Osteoblast (primary cell): ENCODE measurements around the gene UBXN6. TPM values are rescaled to one million over a fixed set of nuclear protein-coding genes. Genes with fewer than 3 reads are reported as not detected.
A peak's percentile ranks its signal among the peaks of the same experiment; 100 is the strongest.

ENCODE experiments used
- DNase-seq: peaks from one replicate; pipeline ENCODE4 v3.0.0; 2011; ENCODE audit warnings: low spot score, mixed read lengths; ENCODE audit not compliant: insufficient read length; ENCODE audit errors: missing footprints
- H2AFZ ChIP-seq: 2 replicates; pipeline ENCODE4 v1.6.0; 2011; ENCODE audit warnings: mild to moderate bottlenecking, low read length
- H3K27ac ChIP-seq: 2 replicates; pipeline ENCODE4 v1.5.1; 2011; ENCODE audit warnings: mild to moderate bottlenecking, low read depth, low read length, moderate library complexity
- H3K27me3 ChIP-seq: 2 replicates; pipeline ENCODE4 v1.6.0; 2012; ENCODE audit warnings: mild to moderate bottlenecking, control low read depth, inconsistent platforms, low read length, moderate library complexity; ENCODE audit not compliant: insufficient read depth
- H3K36me3 ChIP-seq: 2 replicates; pipeline ENCODE4 v1.5.1; 2011; ENCODE audit warnings: mild to moderate bottlenecking, low read length, control low read depth, moderate library complexity; ENCODE audit not compliant: insufficient read depth
- H3K4me1 ChIP-seq: 2 replicates; pipeline ENCODE4 v1.5.1; 2011; ENCODE audit warnings: mild to moderate bottlenecking, low read length, control low read depth, moderate library complexity; ENCODE audit not compliant: insufficient read depth
- H3K4me2 ChIP-seq: 2 replicates; pipeline ENCODE4 v1.6.0; 2011; ENCODE audit warnings: mild to moderate bottlenecking, low read length; ENCODE audit not compliant: insufficient read depth
- H3K4me3 ChIP-seq: fragments of 200-600 bp; sonication (generic); 3 replicates; pipeline ENCODE4 v1.5.1; 2012; ENCODE audit warnings: mild to moderate bottlenecking, low read length, inconsistent platforms; ENCODE audit not compliant: insufficient read depth
- H3K79me2 ChIP-seq: 2 replicates; pipeline ENCODE4 v1.6.0; 2012; ENCODE audit warnings: mild to moderate bottlenecking, low read length, control low read depth, inconsistent platforms; ENCODE audit not compliant: insufficient read depth
- H3K9me3 ChIP-seq: 2 replicates; pipeline ENCODE4 v1.5.1; 2011; ENCODE audit warnings: low read depth, low read length, control low read depth
- H4K20me1 ChIP-seq: 2 replicates; pipeline ENCODE4 v1.6.0; 2012; ENCODE audit warnings: mild to moderate bottlenecking, low read length, control low read depth; ENCODE audit not compliant: insufficient read depth
- total RNA-seq: library from RNA; depleted of rRNA; stranded (reverse); fragments of >200 nt; gene quantifications from 2 replicates; pipeline ENCODE4 v1.2.3, GENCODE V29; 2012
- TF ChIP-seq, protein P1 (sequence below): IDR thresholded peaks from 2 replicates; pipeline ENCODE4 v1.5.1; 2011; ENCODE audit warnings: mild to moderate bottlenecking, low read depth, low read length, moderate library complexity; ENCODE audit errors: extremely low read depth

Gene UBXN6
- total RNA-seq, 1 donor = 136 TPM

- Histone ChIP-seq H4K20me1 (peaks cover 4% of the 10 kb centered on the region), H3K4me3 (no peak overlapping the region), H3K27ac (no peak overlapping the region), H3K79me2 (peaks cover 2% of the 10 kb centered on the region), H3K27me3 (no peaks in the 10 kb centered on the region), H3K4me1 (no peaks in the 10 kb centered on the region), H3K4me2 (no peak overlapping the region), H3K36me3 (peaks cover 45% of the 10 kb centered on the region), H3K9me3 (no peaks in the 10 kb centered on the region), H2AFZ (no peak overlapping the region)
- TF ChIP-seq, protein P1, sequence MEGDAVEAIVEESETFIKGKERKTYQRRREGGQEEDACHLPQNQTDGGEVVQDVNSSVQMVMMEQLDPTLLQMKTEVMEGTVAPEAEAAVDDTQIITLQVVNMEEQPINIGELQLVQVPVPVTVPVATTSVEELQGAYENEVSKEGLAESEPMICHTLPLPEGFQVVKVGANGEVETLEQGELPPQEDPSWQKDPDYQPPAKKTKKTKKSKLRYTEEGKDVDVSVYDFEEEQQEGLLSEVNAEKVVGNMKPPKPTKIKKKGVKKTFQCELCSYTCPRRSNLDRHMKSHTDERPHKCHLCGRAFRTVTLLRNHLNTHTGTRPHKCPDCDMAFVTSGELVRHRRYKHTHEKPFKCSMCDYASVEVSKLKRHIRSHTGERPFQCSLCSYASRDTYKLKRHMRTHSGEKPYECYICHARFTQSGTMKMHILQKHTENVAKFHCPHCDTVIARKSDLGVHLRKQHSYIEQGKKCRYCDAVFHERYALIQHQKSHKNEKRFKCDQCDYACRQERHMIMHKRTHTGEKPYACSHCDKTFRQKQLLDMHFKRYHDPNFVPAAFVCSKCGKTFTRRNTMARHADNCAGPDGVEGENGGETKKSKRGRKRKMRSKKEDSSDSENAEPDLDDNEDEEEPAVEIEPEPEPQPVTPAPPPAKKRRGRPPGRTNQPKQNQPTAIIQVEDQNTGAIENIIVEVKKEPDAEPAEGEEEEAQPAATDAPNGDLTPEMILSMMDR = no peak
- DNase-seq = peak; percentile 71
Observed at GRCh38 chr19:4491446-4491845, 33.9 kb upstream of the UBXN6 start.

DNA sequence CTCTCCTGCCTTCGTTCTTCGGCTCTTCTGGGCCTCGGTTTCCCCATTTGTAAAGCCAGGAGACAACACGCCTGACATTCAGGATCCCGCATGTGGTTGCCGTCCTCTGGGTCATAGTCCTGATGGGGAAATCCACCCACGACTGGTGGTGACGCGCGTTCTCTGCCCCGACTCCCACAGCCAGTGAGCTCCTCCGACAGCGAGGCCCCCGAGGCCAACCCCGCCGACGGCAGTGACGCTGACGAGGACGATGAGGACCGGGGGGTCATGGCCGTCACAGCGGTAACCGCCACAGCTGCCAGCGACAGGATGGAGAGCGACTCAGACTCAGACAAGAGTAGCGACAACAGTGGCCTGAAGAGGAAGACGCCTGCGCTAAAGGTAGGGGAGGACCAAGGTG lies 30.9 kb upstream of the UBXN6 start:
- Histone ChIP-seq H3K27me3 (no peaks in the 10 kb centered on the region), H3K9me3 (no peaks in the 10 kb centered on the region), H3K4me1 (no peaks in the 10 kb centered on the region), H3K27ac (no peak overlapping the region), H3K4me2 (no peak overlapping the region), H3K79me2 (peaks cover 5% of the 10 kb centered on the region), H4K20me1 (peaks cover 4% of the 10 kb centered on the region), H2AFZ (no peak overlapping the region), H3K4me3 (no peak overlapping the region), H3K36me3 (peaks cover 44% of the 10 kb centered on the region)
- peak; percentile 79 for DNase-seq
- TF ChIP-seq, protein P1 = no peak

- Histone ChIP-seq H3K27me3 (no peaks in the 10 kb centered on the region), H3K79me2 (peaks cover 5% of the 10 kb centered on the region), H3K4me1 (no peaks in the 10 kb centered on the region), H2AFZ (no peak overlapping the region), H3K27ac (no peak overlapping the region), H3K4me2 (no peak overlapping the region), H4K20me1 (peaks cover 7% of the 10 kb centered on the region), H3K4me3 (no peak overlapping the region), H3K9me3 (no peaks in the 10 kb centered on the region), H3K36me3 (peaks cover 44% of the 10 kb centered on the region)
- DNase-seq = peak; percentile 34
- TF ChIP-seq, protein P1 = no peak
Observed at GRCh38 chr19:4487572-4487971, 30.0 kb upstream of the UBXN6 start.

GRCh38 chr19:4483385-4483784 lies 25.8 kb upstream of the UBXN6 start:
- peak; percentile 19 for DNase-seq
- Histone ChIP-seq H3K27ac (no peak overlapping the region), H3K4me2 (no peak overlapping the region), H2AFZ (no peak overlapping the region), H3K36me3 (peaks cover 23% of the 10 kb centered on the region), H3K79me2 (peaks cover 8% of the 10 kb centered on the region), H3K4me3 (no peak overlapping the region), H3K27me3 (no peaks in the 10 kb centered on the region), H3K9me3 (no peaks in the 10 kb centered on the region), H3K4me1 (no peaks in the 10 kb centered on the region), H4K20me1 (peaks cover 3% of the 10 kb centered on the region)
- TF ChIP-seq, protein P1 = no peak
